ENCODE measurements around the gene DPY19L1.
"Not testable (repeated sequence)": the region's sequence is repeated elsewhere in the genome, so short reads cannot be mapped to it uniquely, and the experiment has no call there.

DNA sequence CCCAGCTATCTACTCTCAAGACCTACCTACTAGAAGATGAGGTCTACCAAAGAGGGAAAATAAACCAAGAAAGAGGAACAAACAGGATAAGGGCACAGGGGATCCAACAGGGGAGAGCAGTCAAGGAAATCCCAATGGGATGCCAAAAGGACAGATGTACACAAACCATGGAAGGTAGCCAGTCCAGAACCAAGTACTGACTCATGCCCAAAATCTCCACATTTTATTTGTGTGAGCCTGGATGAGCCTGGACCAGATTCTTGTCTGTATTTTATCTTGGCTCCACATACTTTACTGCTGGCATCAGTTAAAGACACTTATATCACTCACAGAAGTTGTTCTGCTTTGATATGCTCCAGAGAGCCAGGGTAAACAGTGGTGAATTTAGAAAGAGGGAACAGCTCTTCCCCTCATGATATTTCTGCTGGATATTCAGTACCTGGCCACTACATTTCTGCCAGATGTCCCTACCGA lies 34.1 kb downstream of the DPY19L1 start:
- not testable (repeated sequence) for TF ChIP-seq POLR2A (IDR thresholded peaks at IDR 0.05)
- TF ChIP-seq, protein P1, sequence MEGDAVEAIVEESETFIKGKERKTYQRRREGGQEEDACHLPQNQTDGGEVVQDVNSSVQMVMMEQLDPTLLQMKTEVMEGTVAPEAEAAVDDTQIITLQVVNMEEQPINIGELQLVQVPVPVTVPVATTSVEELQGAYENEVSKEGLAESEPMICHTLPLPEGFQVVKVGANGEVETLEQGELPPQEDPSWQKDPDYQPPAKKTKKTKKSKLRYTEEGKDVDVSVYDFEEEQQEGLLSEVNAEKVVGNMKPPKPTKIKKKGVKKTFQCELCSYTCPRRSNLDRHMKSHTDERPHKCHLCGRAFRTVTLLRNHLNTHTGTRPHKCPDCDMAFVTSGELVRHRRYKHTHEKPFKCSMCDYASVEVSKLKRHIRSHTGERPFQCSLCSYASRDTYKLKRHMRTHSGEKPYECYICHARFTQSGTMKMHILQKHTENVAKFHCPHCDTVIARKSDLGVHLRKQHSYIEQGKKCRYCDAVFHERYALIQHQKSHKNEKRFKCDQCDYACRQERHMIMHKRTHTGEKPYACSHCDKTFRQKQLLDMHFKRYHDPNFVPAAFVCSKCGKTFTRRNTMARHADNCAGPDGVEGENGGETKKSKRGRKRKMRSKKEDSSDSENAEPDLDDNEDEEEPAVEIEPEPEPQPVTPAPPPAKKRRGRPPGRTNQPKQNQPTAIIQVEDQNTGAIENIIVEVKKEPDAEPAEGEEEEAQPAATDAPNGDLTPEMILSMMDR (IDR thresholded peaks at IDR 0.05 in 4 of 5, conservative IDR thresholded peaks at IDR 0.05 in 1 of 5) = not testable (repeated sequence)
